Upper lobe of left lung (tissue), 6 donors: Measurements from ENCODE around the gene PGA3. TPM values are rescaled to one million over a fixed set of nuclear protein-coding genes. Genes with fewer than 3 reads are reported as not detected.

Experiments used
- ATAC-seq, 2 donors: fragments of 200-7000 bp; cut with Tn5 transposase; one replicate each; pipeline ENCODE4 v1.9.1; 2022; ENCODE audit warnings: mild to moderate bottlenecking in 2 of 2, moderate library complexity in 2 of 2; ENCODE audit not compliant: low FRiP score in 2 of 2
- DNase-seq, 2 donors: peaks; one replicate each; pipeline ENCODE4 v3.0.0-alpha.2; 2019 to 2020
- H3K27ac ChIP-seq, 4 donors: fragments of 200-600 bp; sonication (generic); one replicate each; pipeline ENCODE4 v1.5.1; 2016 to 2019
- H3K27me3 ChIP-seq, 4 donors: fragments of 200-600 bp; sonication (generic); one replicate each; pipeline ENCODE4 v1.5.1; 2017 to 2019
- H3K36me3 ChIP-seq, 4 donors: fragments of 200-600 bp; sonication (generic); one replicate each; pipeline ENCODE4 v1.5.1; 2016 to 2019
- H3K4me1 ChIP-seq, 4 donors: fragments of 200-600 bp; sonication (generic); one replicate each; pipeline ENCODE4 v1.5.1; 2018 to 2019
- H3K4me3 ChIP-seq, 4 donors: fragments of 200-600 bp; sonication (generic); one replicate each; pipeline ENCODE4 v1.5.1; 2017 to 2019; ENCODE audit warnings: mild to moderate bottlenecking in 2 of 4, moderate library complexity in 1 of 4
- H3K9me3 ChIP-seq, 4 donors: fragments of 200-600 bp; sonication (generic); one replicate each; pipeline ENCODE4 v1.5.1; 2018 to 2019
- CTCF ChIP-seq, 6 experiments: fragments of 450-650 bp in 4 of 6; fragments of 200-600 bp in 2 of 6; sonication (generic) in 2 of 6; IDR thresholded peaks; one replicate each; pipeline ENCODE4 v1.5.1; 2016 to 2019; ENCODE audit warnings: antibody characterized with exemption in 6 of 6
- EP300 ChIP-seq, 4 donors: sonication (generic); formaldehyde crosslinking; IDR thresholded peaks; one replicate each; pipeline ENCODE4 v1.5.1; 2017; ENCODE audit warnings: antibody characterized with exemption in 4 of 4, control low read depth in 2 of 4
- POLR2A ChIP-seq, 4 donors: fragments of 450-650 bp; IDR thresholded peaks; one replicate each; pipeline ENCODE4 v1.5.1; 2016 to 2017; ENCODE audit warnings: antibody characterized with exemption in 4 of 4, mild to moderate bottlenecking in 2 of 4
- POLR2AphosphoS5 ChIP-seq, 2 donors: sonication (generic); formaldehyde crosslinking; IDR thresholded peaks; one replicate each; pipeline ENCODE4 v1.5.1; 2017; ENCODE audit warnings: antibody characterized with exemption in 2 of 2
- WGBS, 2 donors: methylation state at CpG; one replicate each; pipeline ENCODE4 v1.1.5; 2017 to 2018; 5-methylcytosine and 5-hydroxymethylcytosine counted together
- total RNA-seq, 6 donors: library from RNA; depleted of rRNA in 4 of 6; stranded (reverse); fragments of >200 nt in 4 of 6; gene quantifications; one replicate each; pipeline versions ENCODE4 v1.1.0 to v1.2.1, GENCODE V29; 2016 to 2021
- donor health status: DM: no; HTN: no; CAD: no; lungs with moderate emphysema.
- donor health status: DM: no; HTN: yes; CAD: no; lungs with severe emphysema.

PGA3 gene
- total RNA-seq, 6 donors from 2014 or later: 0.14 to 0.67 TPM; not detected in 4

DNA sequence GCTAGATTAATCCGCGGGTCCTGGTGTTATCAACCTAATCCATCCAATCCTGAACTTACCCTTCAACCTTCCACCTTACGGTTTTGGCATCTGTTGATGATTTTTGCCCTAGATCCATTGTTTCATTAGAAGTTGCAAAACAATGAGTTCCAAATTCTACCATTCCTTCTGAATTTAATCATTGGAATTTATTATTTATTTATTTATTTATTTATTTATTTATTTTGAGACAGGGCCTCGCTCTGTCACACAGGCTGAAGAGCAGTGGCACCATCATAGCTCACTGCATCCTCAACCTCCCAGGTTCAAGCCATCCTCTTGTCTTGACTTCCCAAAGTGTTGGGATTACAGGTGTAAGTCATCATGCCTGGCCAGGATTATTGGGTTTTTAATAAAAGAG lies 21.8 kb upstream of the PGA3 start:
- DNase-seq: no peak
- Histone ChIP-seq H3K4me1 (no peaks in the 10 kb centered on the region), H3K27me3 (no peaks in the 10 kb centered on the region), H3K9me3 (no peaks in the 10 kb centered on the region), H3K36me3 (no peaks in the 10 kb centered on the region), H3K27ac (no peak overlapping the region), H3K4me3 (no peak overlapping the region)
- TF ChIP-seq POLR2A (IDR thresholded peaks at IDR 0.05) (no peak), EP300 (IDR thresholded peaks at IDR 0.05) (no peak), CTCF (IDR thresholded peaks at IDR 0.05) (no peak), POLR2AphosphoS5 (IDR thresholded peaks at IDR 0.05) (no peak)
- no peak for ATAC-seq
- WGBS, 2 donors: 96 to 98% methylated on average over 4 of the region's 4 CpGs

DNA sequence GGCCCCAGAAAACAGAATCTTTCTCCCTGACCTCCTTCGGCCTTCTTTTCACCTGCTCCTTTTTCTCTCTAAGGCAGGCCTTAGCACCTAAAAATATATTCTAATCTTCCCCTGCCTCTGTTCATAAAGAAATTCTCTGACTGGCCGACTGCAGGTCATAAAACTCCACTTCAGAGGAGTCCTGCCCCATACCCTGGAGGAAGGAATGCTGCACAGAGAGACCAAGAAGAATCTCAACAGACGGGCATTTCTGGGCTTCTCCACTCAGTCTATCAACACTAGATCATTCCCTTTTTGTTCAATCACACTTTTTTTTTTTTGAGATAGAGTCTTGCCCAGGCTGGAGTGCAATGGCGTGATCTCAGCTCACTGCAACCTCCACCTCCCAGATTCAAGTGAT lies 19.7 kb upstream of the PGA3 start:
- WGBS, 2 donors: 84 to 86% methylated on average over 4 of the region's 4 CpGs
- H3K9me3 ChIP-seq: no peaks in the 10 kb centered on the region
- H3K36me3 ChIP-seq: no peaks in the 10 kb centered on the region
- no peak overlapping the region for H3K4me3 ChIP-seq
- TF ChIP-seq POLR2A (IDR thresholded peaks at IDR 0.05): no peak
- no peak for TF ChIP-seq EP300 (IDR thresholded peaks at IDR 0.05)
- no peak for TF ChIP-seq CTCF (IDR thresholded peaks at IDR 0.05)
- no peak for TF ChIP-seq POLR2AphosphoS5 (IDR thresholded peaks at IDR 0.05)
- no peaks in the 10 kb centered on the region for H3K27me3 ChIP-seq
- no peaks in the 10 kb centered on the region for H3K4me1 ChIP-seq
- DNase-seq (no peak), ATAC-seq (no peak)
- H3K27ac ChIP-seq: no peak overlapping the region

- WGBS, 2 donors: 88 to 92% methylated on average over 8 of the region's 8 CpGs
- Histone ChIP-seq H3K27ac (no peak overlapping the region), H3K4me3 (no peak overlapping the region), H3K36me3 (no peaks in the 10 kb centered on the region), H3K27me3 (no peaks in the 10 kb centered on the region), H3K4me1 (no peaks in the 10 kb centered on the region), H3K9me3 (no peaks in the 10 kb centered on the region)
- ATAC-seq: no peak
- no peak for DNase-seq
- TF ChIP-seq POLR2A (IDR thresholded peaks at IDR 0.05) (no peak), CTCF (IDR thresholded peaks at IDR 0.05) (no peak), EP300 (IDR thresholded peaks at IDR 0.05) (no peak), POLR2AphosphoS5 (IDR thresholded peaks at IDR 0.05) (no peak)
Measured at GRCh38 chr11:61186504-61186903, 16.8 kb upstream of the PGA3 start.

- H3K9me3 ChIP-seq: no peaks in the 10 kb centered on the region
- TF ChIP-seq POLR2AphosphoS5 (IDR thresholded peaks at IDR 0.05) (no peak), CTCF (IDR thresholded peaks at IDR 0.05) (peak; percentile 76 to 92 (median 85)), POLR2A (IDR thresholded peaks at IDR 0.05) (no peak), EP300 (IDR thresholded peaks at IDR 0.05) (no peak)
- peak; percentile 87 to 92 for ATAC-seq
- 32 to 39% methylated on average over 11 of the region's 11 CpGs for WGBS, 2 donors
- H3K4me1 ChIP-seq: no peaks in the 10 kb centered on the region
- DNase-seq: peak in 1 of 2 donors; percentile 75
- H3K36me3 ChIP-seq: no peaks in the 10 kb centered on the region
- H3K4me3 ChIP-seq: no peak overlapping the region
- no peaks in the 10 kb centered on the region for H3K27me3 ChIP-seq
- no peak overlapping the region for H3K27ac ChIP-seq
Measured at GRCh38 chr11:61187505-61188130, 15.7 kb upstream of the PGA3 start.

GRCh38 chr11:61189933-61190332 lies 13.4 kb upstream of the PGA3 start:
- no peak for ATAC-seq
- no peak for DNase-seq
- 86 to 88% methylated on average over 8 of the region's 8 CpGs for WGBS, 2 donors

More at GRCh38 chr11:61189933-61190332, 13.4 kb upstream of the PGA3 start:
- no peaks in the 10 kb centered on the region for H3K9me3 ChIP-seq
- no peaks in the 10 kb centered on the region for H3K36me3 ChIP-seq
- no peak overlapping the region for H3K4me3 ChIP-seq
- H3K27ac ChIP-seq: no peak overlapping the region
- H3K27me3 ChIP-seq: no peaks in the 10 kb centered on the region
- TF ChIP-seq POLR2A (IDR thresholded peaks at IDR 0.05) (no peak), EP300 (IDR thresholded peaks at IDR 0.05) (no peak)
- H3K4me1 ChIP-seq: no peaks in the 10 kb centered on the region
